ENCODE data around the gene NUP210.

DNA sequence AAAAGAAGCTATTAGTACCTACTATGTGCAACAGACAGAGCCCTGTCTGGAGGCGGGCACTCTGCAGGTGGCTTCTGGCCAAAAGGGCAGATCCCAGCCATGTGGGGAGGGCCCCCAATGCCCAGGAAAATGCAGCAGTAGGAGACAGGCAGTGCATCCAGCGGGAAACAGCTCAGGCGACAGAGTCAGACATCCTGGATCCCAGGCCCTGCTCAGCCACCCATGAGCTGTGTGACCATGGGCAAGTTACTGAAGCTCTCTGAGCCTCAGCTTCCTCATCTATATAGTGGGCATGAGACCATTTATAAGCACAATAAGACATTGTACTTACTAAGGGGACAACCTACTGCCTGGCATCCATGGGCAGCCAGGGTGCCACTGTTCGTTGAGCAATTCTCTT, 25.8 kb downstream of the NUP210 start:
- TF ChIP-seq, protein P1, sequence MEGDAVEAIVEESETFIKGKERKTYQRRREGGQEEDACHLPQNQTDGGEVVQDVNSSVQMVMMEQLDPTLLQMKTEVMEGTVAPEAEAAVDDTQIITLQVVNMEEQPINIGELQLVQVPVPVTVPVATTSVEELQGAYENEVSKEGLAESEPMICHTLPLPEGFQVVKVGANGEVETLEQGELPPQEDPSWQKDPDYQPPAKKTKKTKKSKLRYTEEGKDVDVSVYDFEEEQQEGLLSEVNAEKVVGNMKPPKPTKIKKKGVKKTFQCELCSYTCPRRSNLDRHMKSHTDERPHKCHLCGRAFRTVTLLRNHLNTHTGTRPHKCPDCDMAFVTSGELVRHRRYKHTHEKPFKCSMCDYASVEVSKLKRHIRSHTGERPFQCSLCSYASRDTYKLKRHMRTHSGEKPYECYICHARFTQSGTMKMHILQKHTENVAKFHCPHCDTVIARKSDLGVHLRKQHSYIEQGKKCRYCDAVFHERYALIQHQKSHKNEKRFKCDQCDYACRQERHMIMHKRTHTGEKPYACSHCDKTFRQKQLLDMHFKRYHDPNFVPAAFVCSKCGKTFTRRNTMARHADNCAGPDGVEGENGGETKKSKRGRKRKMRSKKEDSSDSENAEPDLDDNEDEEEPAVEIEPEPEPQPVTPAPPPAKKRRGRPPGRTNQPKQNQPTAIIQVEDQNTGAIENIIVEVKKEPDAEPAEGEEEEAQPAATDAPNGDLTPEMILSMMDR (conservative IDR thresholded peaks at IDR 0.05; ENCODE audit: low read depth in 2 of 2): no peak
- TF ChIP-seq POLR2AphosphoS5 (IDR thresholded peaks at IDR 0.05; ENCODE audit: low read depth) (no peak), CREB1 (CRISPR knock-in tag; IDR thresholded peaks at IDR 0.05; ENCODE audit: low read depth) (no peak), EZH2 (IDR thresholded peaks at IDR 0.05; ENCODE audit: low read depth, unreplicated experiment) (no peak), EZH2phosphoT487 (IDR thresholded peaks at IDR 0.05; ENCODE audit: unreplicated experiment) (no peak), STAT1 (IDR thresholded peaks at IDR 0.05; ENCODE audit: unreplicated experiment) (no peak), ZNF114 (CRISPR knock-in tag; IDR thresholded peaks at IDR 0.05) (no peak), ZNF331 (CRISPR knock-in tag; IDR thresholded peaks at IDR 0.05; ENCODE audit: low read depth) (no peak)
- TF ChIP-seq, protein P2, sequence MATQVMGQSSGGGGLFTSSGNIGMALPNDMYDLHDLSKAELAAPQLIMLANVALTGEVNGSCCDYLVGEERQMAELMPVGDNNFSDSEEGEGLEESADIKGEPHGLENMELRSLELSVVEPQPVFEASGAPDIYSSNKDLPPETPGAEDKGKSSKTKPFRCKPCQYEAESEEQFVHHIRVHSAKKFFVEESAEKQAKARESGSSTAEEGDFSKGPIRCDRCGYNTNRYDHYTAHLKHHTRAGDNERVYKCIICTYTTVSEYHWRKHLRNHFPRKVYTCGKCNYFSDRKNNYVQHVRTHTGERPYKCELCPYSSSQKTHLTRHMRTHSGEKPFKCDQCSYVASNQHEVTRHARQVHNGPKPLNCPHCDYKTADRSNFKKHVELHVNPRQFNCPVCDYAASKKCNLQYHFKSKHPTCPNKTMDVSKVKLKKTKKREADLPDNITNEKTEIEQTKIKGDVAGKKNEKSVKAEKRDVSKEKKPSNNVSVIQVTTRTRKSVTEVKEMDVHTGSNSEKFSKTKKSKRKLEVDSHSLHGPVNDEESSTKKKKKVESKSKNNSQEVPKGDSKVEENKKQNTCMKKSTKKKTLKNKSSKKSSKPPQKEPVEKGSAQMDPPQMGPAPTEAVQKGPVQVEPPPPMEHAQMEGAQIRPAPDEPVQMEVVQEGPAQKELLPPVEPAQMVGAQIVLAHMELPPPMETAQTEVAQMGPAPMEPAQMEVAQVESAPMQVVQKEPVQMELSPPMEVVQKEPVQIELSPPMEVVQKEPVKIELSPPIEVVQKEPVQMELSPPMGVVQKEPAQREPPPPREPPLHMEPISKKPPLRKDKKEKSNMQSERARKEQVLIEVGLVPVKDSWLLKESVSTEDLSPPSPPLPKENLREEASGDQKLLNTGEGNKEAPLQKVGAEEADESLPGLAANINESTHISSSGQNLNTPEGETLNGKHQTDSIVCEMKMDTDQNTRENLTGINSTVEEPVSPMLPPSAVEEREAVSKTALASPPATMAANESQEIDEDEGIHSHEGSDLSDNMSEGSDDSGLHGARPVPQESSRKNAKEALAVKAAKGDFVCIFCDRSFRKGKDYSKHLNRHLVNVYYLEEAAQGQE (IDR thresholded peaks at IDR 0.05; ENCODE audit: unreplicated experiment): no peak

All from GM23338 (cell line).